GM12875 (cell line): ENCODE results near the gene HSPB6.

ENCODE experiments used
- H3K4me3 ChIP-seq: one replicate; pipeline ENCODE4 v1.5.1; 2011; ENCODE audit warnings: low read depth, low read length, control low read depth
- CTCF ChIP-seq: IDR thresholded peaks from 2 replicates; pipeline ENCODE4 v1.5.1; 2011; ENCODE audit warnings: low read depth, mild to moderate bottlenecking, control low read depth, inconsistent platforms, low read length, moderate library complexity, borderline replicate concordance; ENCODE audit not compliant: insufficient read depth

Gene HSPB6

GRCh38 chr19:35768082-35768421, 11.2 kb upstream of the HSPB6 start:
- TF ChIP-seq CTCF, result no peak
- no peak overlapping the region for H3K4me3 ChIP-seq

GRCh38 chr19:35767288-35768081, 10.7 kb upstream of the HSPB6 start:
- no peak for TF ChIP-seq CTCF
- no peak overlapping the region for H3K4me3 ChIP-seq

- no peak overlapping the region for H3K4me3 ChIP-seq
- TF ChIP-seq CTCF, result no peak
Measured at GRCh38 chr19:35766571-35767104, 9.8 kb upstream of the HSPB6 start.

- no peak overlapping the region for H3K4me3 ChIP-seq
- no peak for TF ChIP-seq CTCF
Measured at GRCh38 chr19:35764432-35765315, 7.8 kb upstream of the HSPB6 start.

- H3K4me3 ChIP-seq, result no peak overlapping the region
- no peak for TF ChIP-seq CTCF
Measured at GRCh38 chr19:35760711-35761349, 4.0 kb upstream of the HSPB6 start.

GRCh38 chr19:35759697-35760096, 2.9 kb upstream of the HSPB6 start:
- H3K4me3 ChIP-seq, result no peak overlapping the region
- no peak for TF ChIP-seq CTCF
